ENCODE measurements around the gene STK32A. TPM values are rescaled to one million over a fixed set of nuclear protein-coding genes. Genes with fewer than 3 reads are reported as not detected.

STK32A gene
- total and polyA plus RNA-seq, 8 donors: 2.3 to 22.5 (median 5.2) TPM

GRCh38 chr5:147321569-147321968 is 86.7 kb downstream of the STK32A start:
- Histone ChIP-seq H3K4me3 (no peak overlapping the region), H3K27ac (no peak overlapping the region), H3K4me1 (no peaks in the 10 kb centered on the region), H3K9me3 (no peaks in the 10 kb centered on the region), H3K27me3 (no peaks in the 10 kb centered on the region), H3K36me3 (no peaks in the 10 kb centered on the region)
- intact Hi-C loops (cut with DNase I): no loop called here
- DNase-seq: no peak
- ATAC-seq: no peak
- TF ChIP-seq CTCF (IDR thresholded peaks at IDR 0.05): no peak

GRCh38 chr5:147327421-147327820 is 92.6 kb downstream of the STK32A start:
- no peak for TF ChIP-seq CTCF (IDR thresholded peaks at IDR 0.05)
- no peak overlapping the region for H3K4me3 ChIP-seq
- H3K9me3 ChIP-seq: no peaks in the 10 kb centered on the region
- H3K4me1 ChIP-seq: no peaks in the 10 kb centered on the region
- H3K36me3 ChIP-seq: no peaks in the 10 kb centered on the region
- no peaks in the 10 kb centered on the region for H3K27me3 ChIP-seq
- H3K27ac ChIP-seq: no peak overlapping the region
- ATAC-seq: peak; percentile 85
- intact Hi-C loops (cut with DNase I): no loop called here
- no peak for DNase-seq

- Histone ChIP-seq H3K4me3 (no peak overlapping the region), H3K36me3 (no peaks in the 10 kb centered on the region), H3K27me3 (no peaks in the 10 kb centered on the region), H3K4me1 (no peaks in the 10 kb centered on the region), H3K27ac (no peak overlapping the region), H3K9me3 (no peaks in the 10 kb centered on the region)
- intact Hi-C loops (cut with DNase I): no loop called here
- ATAC-seq: peak; percentile 80
- DNase-seq: no peak
- no peak for TF ChIP-seq CTCF (IDR thresholded peaks at IDR 0.05)
These were observed 93.1 kb downstream of the STK32A start for GRCh38 chr5:147327905-147328304.

GRCh38 chr5:147332658-147333057 is 97.8 kb downstream of the STK32A start:
- intact Hi-C loops (cut with DNase I): no loop called here
- no peaks in the 10 kb centered on the region for H3K4me1 ChIP-seq
- no peaks in the 10 kb centered on the region for H3K9me3 ChIP-seq
- H3K27me3 ChIP-seq: no peaks in the 10 kb centered on the region
- no peak for DNase-seq
- H3K36me3 ChIP-seq: no peaks in the 10 kb centered on the region
- no peak overlapping the region for H3K27ac ChIP-seq
- ATAC-seq: no peak
- no peak for TF ChIP-seq CTCF (IDR thresholded peaks at IDR 0.05)
- H3K4me3 ChIP-seq: no peak overlapping the region

GRCh38 chr5:147336876-147337275 is 102.0 kb downstream of the STK32A start:
- H3K9me3 ChIP-seq: peaks cover 0 to 1% of the 10 kb centered on the region in 2 donors
- DNase-seq (no peak), ATAC-seq (no peak)
- TF ChIP-seq CTCF (IDR thresholded peaks at IDR 0.05): no peak
- H3K27ac ChIP-seq: no peak overlapping the region
- no peaks in the 10 kb centered on the region for H3K4me1 ChIP-seq
- H3K36me3 ChIP-seq: no peaks in the 10 kb centered on the region
- intact Hi-C loops (cut with DNase I): no loop called here
- no peaks in the 10 kb centered on the region for H3K27me3 ChIP-seq
- no peak overlapping the region for H3K4me3 ChIP-seq
